SJSA1 (cell line): Measurements from ENCODE around the gene CEP290. TPM values are rescaled to one million over a fixed set of nuclear protein-coding genes. Genes with fewer than 3 reads are reported as not detected.

ENCODE experiments used
- DNase-seq, 2 experiments: peaks; one replicate each; pipeline ENCODE4 v3.0.0-alpha.2; 2015 to 2020; ENCODE audit warnings: low spot score in 2 of 2, low read depth in 1 of 2
- H3K27ac ChIP-seq: fragments of 250-450 bp; sonication (Bioruptor Pico); 2 replicates; pipeline ENCODE4 v1.5.1; 2020; ENCODE audit warnings: mild to moderate bottlenecking, moderate library complexity
- H3K27me3 ChIP-seq: fragments of 250-450 bp; sonication (Bioruptor Pico); replicated peaks from 2 replicates; pipeline ENCODE4 v1.5.1; 2020; ENCODE audit warnings: mild to moderate bottlenecking, moderate library complexity
- H3K36me3 ChIP-seq: fragments of 250-450 bp; sonication (Bioruptor Pico); 2 replicates; pipeline ENCODE4 v1.5.1; 2020; ENCODE audit warnings: mild to moderate bottlenecking
- H3K4me1 ChIP-seq: fragments of 250-450 bp; sonication (Bioruptor Pico); replicated peaks from 2 replicates; pipeline ENCODE4 v1.6.1; 2021; ENCODE audit warnings: mild to moderate bottlenecking
- H3K4me3 ChIP-seq: fragments of 250-450 bp; sonication (Bioruptor Pico); 2 replicates; pipeline ENCODE4 v1.5.1; 2020; ENCODE audit warnings: mild to moderate bottlenecking
- H3K9me3 ChIP-seq: fragments of 250-450 bp; sonication (Bioruptor Pico); replicated peaks from 2 replicates; pipeline ENCODE4 v1.5.1; 2020; ENCODE audit warnings: mild to moderate bottlenecking
- total RNA-seq: library from RNA; depleted of rRNA; stranded (reverse); fragments of >200 nt; shearing (Covaris generic); gene quantifications from 2 replicates; pipeline ENCODE4 v1.2.3, GENCODE V29; 2014

The CEP290 gene
- total RNA-seq, 1 experiment from 2014 or later = 7.9 TPM

GRCh38 chr12:88127855-88128254 lies 14.0 kb downstream of the CEP290 start:
- Histone ChIP-seq H3K27me3 (no peaks in the 10 kb centered on the region), H3K36me3 (peaks cover 5% of the 10 kb centered on the region; the same call in 1 of the 2 replicates), H3K4me3 (no peak overlapping the region), H3K4me1 (no peaks in the 10 kb centered on the region), H3K9me3 (no peaks in the 10 kb centered on the region), H3K27ac (no peak overlapping the region)
- DNase-seq = no peak

GRCh38 chr12:88127099-88127498 lies 14.8 kb downstream of the CEP290 start:
- H3K4me1 ChIP-seq = no peaks in the 10 kb centered on the region
- no peak overlapping the region for H3K27ac ChIP-seq
- H3K9me3 ChIP-seq = no peaks in the 10 kb centered on the region
- no peak overlapping the region for H3K4me3 ChIP-seq
- no peaks in the 10 kb centered on the region for H3K27me3 ChIP-seq
- peaks cover 5% of the 10 kb centered on the region; the same call in 1 of the 2 replicates for H3K36me3 ChIP-seq
- no peak for DNase-seq

GRCh38 chr12:88122666-88123065 lies 19.2 kb downstream of the CEP290 start:
- H3K4me3 ChIP-seq = no peak overlapping the region
- no peaks in the 10 kb centered on the region for H3K27me3 ChIP-seq
- H3K36me3 ChIP-seq = peaks cover 12% of the 10 kb centered on the region
- no peak for DNase-seq
- no peaks in the 10 kb centered on the region for H3K4me1 ChIP-seq
- H3K27ac ChIP-seq = no peak overlapping the region
- no peaks in the 10 kb centered on the region for H3K9me3 ChIP-seq

- no peak for DNase-seq
- no peaks in the 10 kb centered on the region for H3K9me3 ChIP-seq
- no peak overlapping the region for H3K27ac ChIP-seq
- H3K4me1 ChIP-seq = no peaks in the 10 kb centered on the region
- H3K4me3 ChIP-seq = no peak overlapping the region
- no peaks in the 10 kb centered on the region for H3K27me3 ChIP-seq
- H3K36me3 ChIP-seq = peaks cover 30% of the 10 kb centered on the region
Measured at GRCh38 chr12:88113871-88114270, 28.0 kb downstream of the CEP290 start.

GRCh38 chr12:88111074-88111652 lies 30.7 kb downstream of the CEP290 start:
- Histone ChIP-seq H3K4me1 (no peaks in the 10 kb centered on the region), H3K4me3 (no peak overlapping the region), H3K27me3 (no peaks in the 10 kb centered on the region), H3K27ac (no peak overlapping the region), H3K36me3 (peaks cover 24% of the 10 kb centered on the region), H3K9me3 (no peaks in the 10 kb centered on the region)
- DNase-seq = no peak

- Histone ChIP-seq H3K9me3 (no peaks in the 10 kb centered on the region), H3K4me1 (no peaks in the 10 kb centered on the region), H3K27me3 (no peaks in the 10 kb centered on the region), H3K27ac (no peak overlapping the region), H3K4me3 (no peak overlapping the region), H3K36me3 (peaks cover 22% of the 10 kb centered on the region)
- DNase-seq = no peak
Measured at GRCh38 chr12:88108021-88108420, 33.9 kb downstream of the CEP290 start.

- H3K27me3 ChIP-seq = no peaks in the 10 kb centered on the region
- DNase-seq = no peak
- no peaks in the 10 kb centered on the region for H3K9me3 ChIP-seq
- H3K27ac ChIP-seq = no peak overlapping the region
- H3K4me1 ChIP-seq = no peaks in the 10 kb centered on the region
- H3K4me3 ChIP-seq = no peak overlapping the region
- peaks cover 4% of the 10 kb centered on the region for H3K36me3 ChIP-seq
Measured at GRCh38 chr12:88093573-88093972, 48.3 kb downstream of the CEP290 start.

- Histone ChIP-seq H3K36me3 (peaks cover 4% of the 10 kb centered on the region), H3K27me3 (no peaks in the 10 kb centered on the region), H3K4me3 (no peak overlapping the region), H3K9me3 (no peaks in the 10 kb centered on the region), H3K27ac (no peak overlapping the region), H3K4me1 (no peaks in the 10 kb centered on the region)
- DNase-seq = no peak
Measured at GRCh38 chr12:88092771-88093170, 49.1 kb downstream of the CEP290 start.

GRCh38 chr12:88084210-88084609 lies 57.7 kb downstream of the CEP290 start:
- Histone ChIP-seq H3K27me3 (no peaks in the 10 kb centered on the region), H3K4me1 (no peaks in the 10 kb centered on the region), H3K4me3 (no peak overlapping the region), H3K36me3 (peaks cover 3% of the 10 kb centered on the region), H3K9me3 (no peaks in the 10 kb centered on the region), H3K27ac (no peak overlapping the region)
- DNase-seq = no peak

GRCh38 chr12:88083634-88084033 lies 58.3 kb downstream of the CEP290 start:
- DNase-seq = no peak
- Histone ChIP-seq H3K36me3 (peaks cover 3% of the 10 kb centered on the region; the same call in 1 of the 2 replicates), H3K4me1 (no peaks in the 10 kb centered on the region), H3K9me3 (no peaks in the 10 kb centered on the region), H3K4me3 (no peak overlapping the region), H3K27ac (no peak overlapping the region), H3K27me3 (no peaks in the 10 kb centered on the region)

GRCh38 chr12:88081247-88081646 lies 60.6 kb downstream of the CEP290 start:
- DNase-seq = no peak
- peaks cover 12% of the 10 kb centered on the region; the same call in 1 of the 2 replicates for H3K36me3 ChIP-seq

GRCh38 chr12:88067301-88067700 lies 74.6 kb downstream of the CEP290 start:
- Histone ChIP-seq H3K27me3 (no peaks in the 10 kb centered on the region), H3K4me1 (no peaks in the 10 kb centered on the region), H3K4me3 (no peak overlapping the region), H3K9me3 (no peaks in the 10 kb centered on the region), H3K36me3 (no peaks in the 10 kb centered on the region), H3K27ac (no peak overlapping the region)
- no peak for DNase-seq

More at GRCh38 chr12:88081247-88081646, 60.6 kb downstream of the CEP290 start:
- H3K9me3 ChIP-seq = no peaks in the 10 kb centered on the region
- H3K27ac ChIP-seq = no peak overlapping the region
- H3K27me3 ChIP-seq = no peaks in the 10 kb centered on the region
- H3K4me3 ChIP-seq = no peak overlapping the region
- no peaks in the 10 kb centered on the region for H3K4me1 ChIP-seq

GRCh38 chr12:88063375-88063774 lies 78.5 kb downstream of the CEP290 start:
- Histone ChIP-seq H3K27me3 (no peaks in the 10 kb centered on the region), H3K27ac (no peak overlapping the region), H3K4me1 (no peaks in the 10 kb centered on the region), H3K9me3 (no peaks in the 10 kb centered on the region), H3K36me3 (no peaks in the 10 kb centered on the region), H3K4me3 (no peak overlapping the region)
- DNase-seq = no peak

GRCh38 chr12:88062474-88062873 lies 79.4 kb downstream of the CEP290 start:
- Histone ChIP-seq H3K9me3 (no peaks in the 10 kb centered on the region), H3K4me3 (no peak overlapping the region), H3K36me3 (peaks cover 9% of the 10 kb centered on the region; the same call in 1 of the 2 replicates), H3K27me3 (no peaks in the 10 kb centered on the region), H3K4me1 (no peaks in the 10 kb centered on the region; the same call in 1 of the 2 replicates), H3K27ac (no peak overlapping the region)
- DNase-seq = no peak

- Histone ChIP-seq H3K27me3 (no peaks in the 10 kb centered on the region), H3K4me1 (no peaks in the 10 kb centered on the region; the same call in 1 of the 2 replicates), H3K9me3 (no peaks in the 10 kb centered on the region), H3K4me3 (no peak overlapping the region), H3K36me3 (peaks cover 13% of the 10 kb centered on the region; the same call in 1 of the 2 replicates), H3K27ac (no peak overlapping the region)
- no peak for DNase-seq
Measured at GRCh38 chr12:88058719-88059077, 83.2 kb downstream of the CEP290 start.
